Measurements from ENCODE around the gene CHCHD1. TPM values are rescaled to one million over a fixed set of nuclear protein-coding genes. Genes with fewer than 3 reads are reported as not detected.
"Not testable (repeated sequence)": the region's sequence is repeated elsewhere in the genome, so short reads cannot be mapped to it uniquely, and the experiment has no call there.

CHCHD1 gene
- total and polyA plus RNA-seq, 4 experiments from 2014 or later: 21.8 to 56.0 (median 28.5) TPM

DNA sequence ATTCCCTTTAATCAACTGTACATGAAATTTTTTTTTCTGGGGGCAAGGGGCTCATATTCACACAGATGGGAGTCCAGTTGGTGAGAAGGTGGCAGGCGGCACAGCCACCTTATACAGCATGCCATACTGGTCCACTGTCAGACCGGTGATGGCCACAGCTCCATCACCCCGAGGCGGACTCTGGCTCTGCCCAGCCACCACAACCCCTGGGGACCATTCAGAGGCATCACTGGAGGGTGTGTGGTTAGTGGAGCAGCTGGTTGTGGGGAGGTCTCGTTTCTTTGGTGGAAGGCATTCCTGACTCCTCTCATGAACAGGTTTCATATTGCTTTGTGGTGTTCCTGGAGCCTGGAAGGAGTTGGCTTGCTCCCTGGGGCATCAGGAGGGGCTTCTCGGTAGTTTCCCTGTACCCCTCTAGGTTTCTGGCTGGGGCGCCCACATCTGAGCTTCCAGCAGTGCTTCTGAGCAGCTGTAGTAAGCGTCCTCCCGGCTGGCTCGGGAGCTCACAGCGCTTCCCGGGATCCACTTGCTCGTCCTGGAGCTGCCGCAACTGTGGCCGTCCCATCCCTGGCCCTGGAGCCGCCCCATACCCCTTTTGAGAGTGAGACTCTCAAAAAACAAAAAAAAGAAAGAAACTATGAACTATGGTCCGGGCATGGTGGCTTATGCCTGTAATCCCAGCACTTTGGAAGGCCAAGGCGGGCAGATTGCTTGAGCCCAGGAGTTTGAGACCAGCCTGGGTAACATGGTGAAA is 41.2 kb upstream of the CHCHD1 start:
- H3K9me3 ChIP-seq (ENCODE audit: control insufficient read depth in 1 of 2, low read length in 2 of 2); H3K4me3 ChIP-seq (ENCODE audit: low read length in 2 of 2); H3K27me3 Mint-ChIP-seq; H3K27ac ChIP-seq (ENCODE audit: low read depth, low read length); H3K9me3 Mint-ChIP-seq; H3K4me3 Mint-ChIP-seq; intact Hi-C loops (cut with micrococcal nuclease); H3K36me3 ChIP-seq (ENCODE audit: insufficient read depth, low read length); DNase-seq; H3K27me3 ChIP-seq (ENCODE audit: insufficient read depth, low read length): not testable (repeated sequence)
- Mint-ChIP-seq H3K27ac (peak overlapping the region in 1 of 7 donors; percentile 40), H3K36me3 (peaks cover 0 to 20% of the 10 kb centered on the region in 2 donors), H3K4me1 (peaks cover 8 to 30% (median 21%) of the 10 kb centered on the region in 4 donors)
- POLR2A ChIA-PET (ENCODE audit: partially characterized antibody): interaction anchor here (0.6 kb wide), 1 partner anchor 31 kb away, joined by 3 read pairs; no protein-coding TSS in a partner anchor
- peaks cover 20% of the 10 kb centered on the region for H3K4me1 ChIP-seq (ENCODE audit: insufficient read depth, low read length)
- CTCF ChIA-PET (ENCODE audit: partially characterized antibody): interaction anchor here (1.2 kb wide), 1 partner anchor 24 kb away, joined by 3 read pairs; no protein-coding TSS in a partner anchor

- no peak overlapping the region for H3K27ac ChIP-seq (ENCODE audit: low read depth, low read length)
- H3K9me3 ChIP-seq (ENCODE audit: control insufficient read depth in 1 of 2, low read length in 2 of 2): no peaks in the 10 kb centered on the region
- POLR2A ChIA-PET (ENCODE audit: partially characterized antibody): interaction anchor here (1.5 to 5.0 kb wide), 5 partner anchors 9 to 117 kb away, joined by 5 to 79 read pairs (median 24); a partner anchor contains a TSS
- H3K36me3 ChIP-seq (ENCODE audit: insufficient read depth, low read length): peaks cover 4% of the 10 kb centered on the region
- Mint-ChIP-seq H3K27me3 (no peaks in the 10 kb centered on the region), H3K9me3 (peaks cover 0 to 2% (median 0%) of the 10 kb centered on the region in 8 donors), H3K27ac (peak overlapping the region in 4 of 7 donors; percentile 72 to 100 (median 100)), H3K4me1 (peaks cover 17 to 42% (median 30%) of the 10 kb centered on the region in 4 donors), H3K4me3 (peak overlapping the region in 1 of 8 donors; percentile 15), H3K36me3 (peaks cover 9 to 28% of the 10 kb centered on the region in 2 donors)
- no peak overlapping the region for H3K4me3 ChIP-seq (ENCODE audit: low read length in 2 of 2)
- intact Hi-C loops (cut with micrococcal nuclease): no loop called here
- CTCF ChIA-PET (ENCODE audit: partially characterized antibody): interaction anchor here (3.0 to 3.7 kb wide), 2 partner anchors 11 to 26 kb away, joined by 17 to 23 read pairs; no protein-coding TSS in a partner anchor
- H3K27me3 ChIP-seq (ENCODE audit: insufficient read depth, low read length): no peaks in the 10 kb centered on the region
- DNase-seq: no peak
- peaks cover 32% of the 10 kb centered on the region for H3K4me1 ChIP-seq (ENCODE audit: insufficient read depth, low read length)
Measured at GRCh38 chr10:73742454-73742734, 39.5 kb upstream of the CHCHD1 start.

GRCh38 chr10:73743327-73743904 is 38.4 kb upstream of the CHCHD1 start:
- Mint-ChIP-seq H3K36me3 (peaks cover 9 to 25% of the 10 kb centered on the region in 2 donors), H3K4me1 (peaks cover 17 to 42% (median 30%) of the 10 kb centered on the region in 4 donors), H3K27ac (peak overlapping the region; percentile 99 to 100 (median 100)), H3K4me3 (peak overlapping the region; percentile 99 to 100 (median 100)), H3K9me3 (peaks cover 0 to 2% (median 0%) of the 10 kb centered on the region in 8 donors), H3K27me3 (no peaks in the 10 kb centered on the region)
- peaks cover 4% of the 10 kb centered on the region for H3K36me3 ChIP-seq (ENCODE audit: insufficient read depth, low read length)
- no peaks in the 10 kb centered on the region for H3K9me3 ChIP-seq (ENCODE audit: control insufficient read depth in 1 of 2, low read length in 2 of 2)
- peak overlapping the region; percentile 95 for H3K4me3 ChIP-seq (ENCODE audit: low read length in 2 of 2)
- POLR2A ChIA-PET (ENCODE audit: partially characterized antibody): interaction anchor here (0.5 to 5.0 kb wide), 19 partner anchors 10 to 1468 kb away, joined by 3 to 79 read pairs (median 5); partner anchors contain the start of genes CAMK2G, CHCHD1, DNAJC9 and PPP3CB
- no peaks in the 10 kb centered on the region for H3K27me3 ChIP-seq (ENCODE audit: insufficient read depth, low read length)
- intact Hi-C loops (cut with micrococcal nuclease): no loop called here
- no peak for DNase-seq
- H3K27ac ChIP-seq (ENCODE audit: low read depth, low read length): peak overlapping the region; percentile 97
- CTCF ChIA-PET (ENCODE audit: partially characterized antibody): interaction anchor here (0.9 to 3.7 kb wide), 7 partner anchors 10 to 43 kb away, joined by 3 to 23 read pairs (median 3); partner anchors contain the start of gene CHCHD1
- peaks cover 32% of the 10 kb centered on the region for H3K4me1 ChIP-seq (ENCODE audit: insufficient read depth, low read length)

- intact Hi-C loops (cut with micrococcal nuclease): loop anchor here (1.0 kb wide), 5 partner anchors 14 to 118 kb away; partner anchors contain the start of genes NDST2 and ZSWIM8
- peak; percentile 95 to 96 (median 96) for DNase-seq
- Mint-ChIP-seq H3K9me3 (peaks cover 0 to 2% (median 0%) of the 10 kb centered on the region in 8 donors), H3K4me1 (peaks cover 20 to 47% (median 33%) of the 10 kb centered on the region in 4 donors), H3K36me3 (peaks cover 12 to 29% of the 10 kb centered on the region in 2 donors), H3K4me3 (peak within 1 kb of the TSS; percentile 99 to 100 (median 100)), H3K27me3 (no peaks in the 10 kb centered on the region), H3K27ac (peak within 1 kb of the TSS; percentile 99 to 100 (median 100))
- Histone ChIP-seq H3K27ac (ENCODE audit: low read depth, low read length) (peak within 1 kb of the TSS; percentile 97), H3K9me3 (ENCODE audit: control insufficient read depth in 1 of 2, low read length in 2 of 2) (no peaks in the 10 kb centered on the region), H3K4me1 (ENCODE audit: insufficient read depth, low read length) (peaks cover 38% of the 10 kb centered on the region), H3K36me3 (ENCODE audit: insufficient read depth, low read length) (peaks cover 7% of the 10 kb centered on the region), H3K4me3 (ENCODE audit: low read length in 2 of 2) (peak within 1 kb of the TSS; percentile 95), H3K27me3 (ENCODE audit: insufficient read depth, low read length) (no peaks in the 10 kb centered on the region)
- ChIA-PET CTCF (ENCODE audit: partially characterized antibody) (interaction anchor here (0.8 to 3.7 kb wide), 8 partner anchors 10 to 42 kb away, joined by 3 to 23 read pairs (median 3); partner anchors contain the start of gene CHCHD1), POLR2A (ENCODE audit: partially characterized antibody) (interaction anchor here (0.5 to 5.0 kb wide), 23 partner anchors 9 to 1467 kb away, joined by 3 to 79 read pairs (median 4); partner anchors contain the start of genes CAMK2G, CHCHD1, DNAJC9 and PPP3CB)
Measured at GRCh38 chr10:73743905-73744663, 37.8 kb upstream of the CHCHD1 start, which contains the start of gene SEC24C. TSS of gene SEC24C (plus strand) at chr10:73744372. CDS start at chr10:73746833, 2,461 bp downstream.

DNA sequence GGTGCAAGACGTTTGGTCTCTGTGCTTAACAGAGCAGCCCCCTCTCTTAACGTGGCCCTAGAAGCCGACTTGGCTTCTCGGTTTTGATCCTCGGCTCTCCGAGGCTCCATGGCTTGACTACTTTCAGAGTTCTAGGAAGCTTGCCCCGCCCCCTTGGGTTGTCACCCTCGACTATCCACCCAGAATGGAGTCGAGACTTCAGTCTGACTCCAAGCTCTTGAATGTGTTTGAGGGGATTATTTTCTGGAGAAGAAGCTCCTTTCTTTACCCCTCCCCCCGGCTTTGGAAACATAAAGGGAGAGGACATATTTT is 37.2 kb upstream of the CHCHD1 start:
- no peaks in the 10 kb centered on the region for H3K27me3 ChIP-seq (ENCODE audit: insufficient read depth, low read length)
- Mint-ChIP-seq H3K36me3 (peaks cover 16 to 32% of the 10 kb centered on the region in 2 donors), H3K4me3 (peak overlapping the region; percentile 99 to 100 (median 100)), H3K27ac (peak overlapping the region; percentile 99 to 100 (median 100)), H3K4me1 (peaks cover 22 to 52% (median 37%) of the 10 kb centered on the region in 4 donors), H3K9me3 (peaks cover 0 to 2% (median 0%) of the 10 kb centered on the region in 8 donors), H3K27me3 (no peaks in the 10 kb centered on the region)
- H3K9me3 ChIP-seq (ENCODE audit: control insufficient read depth in 1 of 2, low read length in 2 of 2): no peaks in the 10 kb centered on the region
- peak in 1 of 5 donors; percentile 80 for DNase-seq
- POLR2A ChIA-PET (ENCODE audit: partially characterized antibody): interaction anchor here (0.8 to 5.0 kb wide), 10 partner anchors 9 to 249 kb away, joined by 3 to 79 read pairs (median 12); partner anchors contain the start of genes CHCHD1, PPP3CB and ZSWIM8
- intact Hi-C loops (cut with micrococcal nuclease): loop anchor here (1.0 kb wide), 5 partner anchors 14 to 118 kb away; partner anchors contain the start of genes NDST2 and ZSWIM8
- H3K27ac ChIP-seq (ENCODE audit: low read depth, low read length): peak overlapping the region; percentile 97
- H3K4me1 ChIP-seq (ENCODE audit: insufficient read depth, low read length): peaks cover 43% of the 10 kb centered on the region
- CTCF ChIA-PET (ENCODE audit: partially characterized antibody): interaction anchor here (0.8 to 3.7 kb wide), 3 partner anchors 14 to 24 kb away, joined by 3 to 23 read pairs (median 17); no protein-coding TSS in a partner anchor
- H3K36me3 ChIP-seq (ENCODE audit: insufficient read depth, low read length): peaks cover 9% of the 10 kb centered on the region
- H3K4me3 ChIP-seq (ENCODE audit: low read length in 2 of 2): peak overlapping the region; percentile 95

- H3K27ac Mint-ChIP-seq: peak overlapping the region in 5 of 7 donors; percentile 43 to 79 (median 70)
- peak overlapping the region in 7 of 8 donors; percentile 56 to 72 (median 64) for H3K4me3 Mint-ChIP-seq
- H3K4me1 ChIP-seq (ENCODE audit: insufficient read depth, low read length): peaks cover 51% of the 10 kb centered on the region
- intact Hi-C loops (cut with micrococcal nuclease): no loop called here
- H3K9me3 ChIP-seq (ENCODE audit: control insufficient read depth in 1 of 2, low read length in 2 of 2): no peaks in the 10 kb centered on the region
- POLR2A ChIA-PET (ENCODE audit: partially characterized antibody): interaction anchor here (2.8 to 5.0 kb wide), 2 partner anchors 16 to 26 kb away, joined by 11 to 79 read pairs; a partner anchor contains a TSS
- no peak overlapping the region for H3K27ac ChIP-seq (ENCODE audit: low read depth, low read length)
- H3K27me3 Mint-ChIP-seq: no peaks in the 10 kb centered on the region
- DNase-seq: no peak
- peaks cover 25% of the 10 kb centered on the region for H3K36me3 ChIP-seq (ENCODE audit: insufficient read depth, low read length)
- CTCF ChIA-PET (ENCODE audit: partially characterized antibody): interaction anchor here (1.8 kb wide), 1 partner anchor 36 kb away, joined by 4 read pairs; no protein-coding TSS in a partner anchor
- peaks cover 30 to 50% of the 10 kb centered on the region in 2 donors for H3K36me3 Mint-ChIP-seq
- H3K9me3 Mint-ChIP-seq: peaks cover 0 to 2% (median 0%) of the 10 kb centered on the region in 8 donors
- no peak overlapping the region for H3K4me3 ChIP-seq (ENCODE audit: low read length in 2 of 2)
- no peaks in the 10 kb centered on the region for H3K27me3 ChIP-seq (ENCODE audit: insufficient read depth, low read length)
- H3K4me1 Mint-ChIP-seq: peaks cover 34 to 69% (median 52%) of the 10 kb centered on the region in 4 donors
Measured at GRCh38 chr10:73746721-73747120, 35.1 kb upstream of the CHCHD1 start.
